ACC112 (cell line): ENCODE results near the gene CELA1.
A peak's percentile ranks its signal among the peaks of the same experiment; 100 is the strongest.
"Not testable (repeated sequence)": the region's sequence is repeated elsewhere in the genome, so short reads cannot be mapped to it uniquely, and the experiment has no call there.

Experiments used
- H2AFZ ChIP-seq: fragments of 200-600 bp; sonication (generic); one replicate; pipeline ENCODE4 v1.6.0; 2017; ENCODE audit warnings: antibody characterized with exemption, low read length; ENCODE audit not compliant: unreplicated experiment
- H3K27ac ChIP-seq: fragments of 200-600 bp; sonication (generic); 2 replicates; pipeline ENCODE4 v1.5.1; 2014; ENCODE audit warnings: low read depth, mild to moderate bottlenecking, antibody characterized with exemption, low read length, moderate library complexity
- H3K27me3 ChIP-seq: fragments of 200-600 bp; sonication (generic); 2 replicates; pipeline ENCODE4 v1.6.1; 2014; ENCODE audit warnings: mild to moderate bottlenecking, antibody characterized with exemption, low read length, moderate library complexity, mixed read lengths; ENCODE audit not compliant: insufficient read depth
- H3K36me3 ChIP-seq: fragments of 200-600 bp; sonication (generic); 2 replicates; pipeline ENCODE4 v1.6.1; 2016; ENCODE audit warnings: mild to moderate bottlenecking, antibody characterized with exemption, low read length, moderate library complexity, mixed read lengths; ENCODE audit not compliant: insufficient read depth
- H3K4me1 ChIP-seq: fragments of 200-600 bp; sonication (generic); one replicate; pipeline ENCODE4 v1.6.1; 2016; ENCODE audit warnings: low read length, mixed read lengths; ENCODE audit not compliant: insufficient read depth, unreplicated experiment, control insufficient read depth
- H3K4me3 ChIP-seq: fragments of 200-600 bp; sonication (generic); 2 replicates; pipeline ENCODE4 v1.5.1; 2014; ENCODE audit warnings: mild to moderate bottlenecking, low read depth, low read length
- H3K79me2 ChIP-seq: fragments of 200-600 bp; sonication (generic); one replicate; pipeline ENCODE4 v1.6.0; 2016; ENCODE audit warnings: low read length; ENCODE audit not compliant: control insufficient read depth, unreplicated experiment, insufficient read depth

CELA1 gene

GRCh38 chr12:51307655-51308593, 38.6 kb downstream of the CELA1 start:
- H3K27me3 ChIP-seq: no peaks in the 10 kb centered on the region
- peak overlapping the region; percentile 27 for H2AFZ ChIP-seq
- no peaks in the 10 kb centered on the region for H3K79me2 ChIP-seq
- peak overlapping the region; percentile 66 for H3K27ac ChIP-seq
- H3K36me3 ChIP-seq: no peaks in the 10 kb centered on the region
- H3K4me3 ChIP-seq: 0 out of 2 replicates have a peak overlapping the region, but pooled peaks have one; percentile 0
- H3K4me1 ChIP-seq: peaks cover 19% of the 10 kb centered on the region

GRCh38 chr12:51306507-51306906, 40.0 kb downstream of the CELA1 start:
- Histone ChIP-seq H3K27ac (no peak overlapping the region), H3K27me3 (no peaks in the 10 kb centered on the region), H3K36me3 (no peaks in the 10 kb centered on the region), H3K4me3 (no peak overlapping the region), H2AFZ (no peak overlapping the region), H3K79me2 (no peaks in the 10 kb centered on the region), H3K4me1 (peaks cover 19% of the 10 kb centered on the region)

- not testable (repeated sequence) for H3K27ac ChIP-seq, H3K79me2 ChIP-seq, H3K4me1 ChIP-seq, H3K27me3 ChIP-seq, H2AFZ ChIP-seq, H3K36me3 ChIP-seq, H3K4me3 ChIP-seq
These were observed 45.7 kb downstream of the CELA1 start for GRCh38 chr12:51300768-51301167.

- H3K27me3 ChIP-seq: no peaks in the 10 kb centered on the region
- H2AFZ ChIP-seq: no peak overlapping the region
- H3K36me3 ChIP-seq: no peaks in the 10 kb centered on the region
- H3K4me1 ChIP-seq: no peaks in the 10 kb centered on the region
- no peak overlapping the region for H3K27ac ChIP-seq
- no peak overlapping the region for H3K4me3 ChIP-seq
- H3K79me2 ChIP-seq: no peaks in the 10 kb centered on the region
These were observed 50.8 kb downstream of the CELA1 start for GRCh38 chr12:51295651-51296050.

- not testable (repeated sequence) for H2AFZ ChIP-seq, H3K27me3 ChIP-seq, H3K36me3 ChIP-seq, H3K4me3 ChIP-seq, H3K79me2 ChIP-seq, H3K4me1 ChIP-seq, H3K27ac ChIP-seq
These were observed 52.4 kb downstream of the CELA1 start for GRCh38 chr12:51294097-51294496.

GRCh38 chr12:51293696-51294095, 52.8 kb downstream of the CELA1 start:
- Histone ChIP-seq H3K79me2 (no peaks in the 10 kb centered on the region), H3K27me3 (no peaks in the 10 kb centered on the region), H3K36me3 (no peaks in the 10 kb centered on the region), H3K27ac (no peak overlapping the region), H2AFZ (no peak overlapping the region), H3K4me1 (no peaks in the 10 kb centered on the region), H3K4me3 (no peak overlapping the region)

GRCh38 chr12:51291603-51292513, 54.6 kb downstream of the CELA1 start:
- not testable (repeated sequence) for H3K4me1 ChIP-seq, H3K27ac ChIP-seq, H2AFZ ChIP-seq, H3K4me3 ChIP-seq, H3K27me3 ChIP-seq, H3K36me3 ChIP-seq, H3K79me2 ChIP-seq

GRCh38 chr12:51285843-51286242, 60.6 kb downstream of the CELA1 start:
- Histone ChIP-seq H3K79me2 (no peaks in the 10 kb centered on the region), H3K4me3 (no peak overlapping the region), H3K27me3 (no peaks in the 10 kb centered on the region), H3K27ac (no peak overlapping the region), H3K4me1 (peaks cover 8% of the 10 kb centered on the region), H3K36me3 (no peaks in the 10 kb centered on the region), H2AFZ (no peak overlapping the region)

GRCh38 chr12:51281202-51281924, 65.1 kb downstream of the CELA1 start:
- H3K36me3 ChIP-seq: no peaks in the 10 kb centered on the region
- no peaks in the 10 kb centered on the region for H3K79me2 ChIP-seq
- no peak overlapping the region for H3K4me3 ChIP-seq
- no peaks in the 10 kb centered on the region for H3K27me3 ChIP-seq
- no peak overlapping the region for H3K27ac ChIP-seq
- peaks cover 8% of the 10 kb centered on the region for H3K4me1 ChIP-seq
- H2AFZ ChIP-seq: no peak overlapping the region
